DMS79 treated with DMSO at 0.1 percent for 48 hours (cell line): ENCODE measurements around the gene HSPG2.
"Not testable (repeated sequence)": the region's sequence is repeated elsewhere in the genome, so short reads cannot be mapped to it uniquely, and the experiment has no call there.

Source experiments
- DNase-seq: peaks from one replicate; lab custom pipeline; 2025; lab: John Stamatoyannopoulos, UW

HSPG2 gene

DNA sequence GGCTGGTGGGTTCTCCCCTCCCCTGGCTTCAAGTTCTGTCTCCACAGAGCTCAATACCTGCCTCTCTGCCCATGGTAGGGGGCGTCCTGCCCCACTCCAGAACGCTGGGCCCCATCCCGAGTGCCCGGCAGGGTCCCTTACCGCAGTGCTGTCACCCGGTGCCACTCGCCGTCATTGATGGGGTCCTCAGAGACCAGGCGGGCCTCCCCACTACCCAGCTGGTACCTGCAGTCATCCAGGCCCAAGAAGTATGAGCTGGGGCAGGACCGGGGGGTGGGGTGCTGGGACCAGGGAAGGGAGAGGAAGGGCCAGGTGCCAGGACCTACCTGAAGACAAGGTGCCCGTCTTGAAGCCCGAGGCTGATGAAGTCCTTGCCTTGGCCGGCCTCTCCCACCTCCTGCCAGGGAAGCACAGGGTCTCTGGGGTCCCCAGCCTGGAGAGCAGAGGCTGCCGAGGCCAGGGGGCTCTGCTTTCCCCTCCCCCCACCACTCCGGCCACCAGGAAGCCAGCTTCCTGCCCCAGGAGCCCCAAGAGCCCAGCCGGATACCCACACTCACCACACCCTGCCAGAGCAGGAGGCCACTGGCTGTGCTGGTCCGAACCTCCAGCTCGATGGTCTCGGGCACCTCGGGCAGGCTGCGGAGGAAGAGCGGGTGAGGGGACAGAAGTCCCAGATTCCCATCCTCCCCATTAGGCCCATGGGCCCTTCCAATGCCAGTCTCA is 113.0 kb downstream of the HSPG2 start:
- DNase-seq: no peak

DNA sequence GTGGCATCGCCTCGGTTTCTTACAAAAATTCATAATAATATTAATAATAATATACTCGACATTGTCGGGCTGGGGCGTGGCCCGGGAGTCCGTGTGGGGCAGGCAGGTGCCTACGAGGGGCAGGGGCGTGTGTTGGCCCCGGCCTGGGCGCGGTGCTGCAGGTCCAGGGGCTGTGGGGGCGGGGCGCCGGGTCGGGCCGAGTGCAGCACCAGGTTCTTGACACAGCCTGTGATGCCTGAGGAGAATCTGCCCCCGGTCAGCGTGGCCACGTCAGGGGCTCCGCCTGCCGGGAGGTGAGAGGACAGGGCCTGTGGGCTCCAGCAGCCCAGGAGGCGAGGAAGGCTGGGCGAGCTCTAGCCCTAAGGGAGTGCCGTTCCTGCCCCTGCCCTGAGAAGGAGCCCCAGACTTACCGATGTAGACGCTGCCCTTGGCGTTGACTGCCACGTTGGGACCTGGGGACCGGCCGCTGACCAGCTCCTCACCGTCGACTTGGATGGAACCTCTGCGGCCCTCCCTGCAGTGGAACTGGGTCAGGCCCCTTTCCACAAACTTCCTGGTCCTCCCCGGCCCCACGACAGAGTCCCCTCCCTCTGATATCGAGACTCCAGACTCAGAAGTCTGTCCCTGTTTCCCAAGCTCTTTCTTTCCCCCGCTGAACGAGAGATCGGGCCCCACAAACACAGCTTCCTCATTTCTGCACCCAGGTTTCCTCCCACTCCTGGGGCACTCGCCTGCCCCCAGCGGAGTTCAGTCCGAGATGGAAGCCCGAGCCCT is 113.7 kb downstream of the HSPG2 start:
- DNase-seq: no peak

GRCh38 chr1:21822349-21822748 is 114.8 kb downstream of the HSPG2 start:
- DNase-seq: no peak

DNA sequence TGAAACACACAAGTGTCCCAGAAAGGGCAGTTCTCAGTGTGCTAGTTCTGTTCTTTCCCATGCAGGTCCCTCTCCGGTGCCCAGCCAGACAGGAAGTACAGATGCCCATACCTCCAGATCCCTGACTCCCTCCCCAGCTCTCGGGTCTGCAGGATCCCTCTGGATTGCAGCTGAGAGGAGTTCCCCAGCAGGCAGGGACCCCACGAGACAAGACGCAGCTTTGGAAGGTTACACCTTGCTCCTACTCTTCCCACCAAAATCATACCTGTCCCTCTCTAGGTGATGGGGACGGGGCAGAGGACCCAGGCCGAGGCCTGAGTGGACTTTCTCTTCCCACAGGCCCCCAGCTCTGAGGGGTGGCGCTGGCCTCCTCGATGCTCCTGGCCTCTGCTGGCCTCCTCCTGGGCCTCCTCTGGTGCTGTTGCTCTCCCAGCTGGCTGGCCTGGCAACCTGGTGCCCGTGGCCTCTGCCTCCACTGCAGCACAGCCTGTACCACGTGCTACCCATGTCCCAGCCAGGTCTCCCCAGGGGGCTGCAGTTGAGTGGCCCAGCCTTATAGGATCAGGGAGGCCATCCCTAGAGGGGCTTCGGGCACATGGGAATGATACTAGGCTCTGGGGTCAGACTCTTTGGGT is 115.6 kb downstream of the HSPG2 start:
- DNase-seq: no peak

GRCh38 chr1:21820597-21821232 is 116.4 kb downstream of the HSPG2 start:
- no peak for DNase-seq

DNA sequence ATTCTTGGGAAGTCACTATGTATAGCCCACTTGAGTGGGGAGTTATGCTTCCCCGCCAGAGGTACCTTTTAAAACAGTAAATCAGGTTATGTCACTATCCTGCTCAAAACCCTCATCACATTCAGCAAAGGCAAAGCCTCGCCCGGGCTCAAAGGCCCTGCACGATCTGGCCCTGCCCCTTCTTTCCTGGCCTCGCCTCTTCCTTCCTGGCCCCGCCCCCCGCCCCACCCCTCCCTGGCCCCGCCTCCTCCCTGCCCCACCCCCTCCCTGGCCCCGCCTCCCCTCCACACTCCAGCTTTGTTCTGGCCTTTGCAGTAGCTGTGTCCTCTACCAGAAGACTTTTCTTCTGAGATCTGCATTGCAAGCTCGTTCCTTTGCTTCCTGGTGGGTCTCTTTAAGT is 118.5 kb downstream of the HSPG2 start:
- no peak for DNase-seq

DNA sequence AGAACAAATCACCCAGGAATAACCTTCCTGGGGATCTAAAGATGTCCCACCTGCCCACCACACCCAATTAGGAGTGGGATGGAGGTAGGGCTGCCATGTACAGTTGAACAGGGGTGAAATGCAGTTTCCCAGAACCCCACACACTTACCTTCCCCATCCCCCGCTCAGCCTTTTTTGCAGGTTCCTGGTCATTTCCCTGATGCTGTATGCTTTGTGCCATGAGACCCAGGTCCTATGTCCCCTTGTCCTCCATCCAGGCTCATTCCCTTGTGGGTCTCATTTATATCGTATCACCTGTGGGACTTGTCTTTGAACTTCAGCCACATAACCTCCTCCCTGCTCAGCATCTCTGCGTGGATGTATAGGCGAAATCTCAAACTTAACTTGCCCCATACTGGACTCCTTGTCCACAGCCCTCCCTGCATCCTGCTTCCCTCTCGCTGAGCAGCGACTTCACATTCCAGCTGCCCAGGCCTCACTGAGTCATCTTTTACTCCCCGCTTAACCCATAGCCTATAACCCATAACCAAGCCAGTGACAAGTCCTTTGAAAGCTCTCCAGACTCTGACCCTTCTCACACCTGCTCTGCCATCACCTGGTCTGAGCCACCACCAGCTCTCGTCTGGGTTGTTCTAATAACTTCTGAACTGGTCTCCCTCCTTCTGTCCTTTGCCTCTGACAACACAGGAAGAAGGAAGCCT is 120.4 kb downstream of the HSPG2 start:
- no peak for DNase-seq

GRCh38 chr1:21815724-21816321 is 121.3 kb downstream of the HSPG2 start:
- DNase-seq: no peak

DNA sequence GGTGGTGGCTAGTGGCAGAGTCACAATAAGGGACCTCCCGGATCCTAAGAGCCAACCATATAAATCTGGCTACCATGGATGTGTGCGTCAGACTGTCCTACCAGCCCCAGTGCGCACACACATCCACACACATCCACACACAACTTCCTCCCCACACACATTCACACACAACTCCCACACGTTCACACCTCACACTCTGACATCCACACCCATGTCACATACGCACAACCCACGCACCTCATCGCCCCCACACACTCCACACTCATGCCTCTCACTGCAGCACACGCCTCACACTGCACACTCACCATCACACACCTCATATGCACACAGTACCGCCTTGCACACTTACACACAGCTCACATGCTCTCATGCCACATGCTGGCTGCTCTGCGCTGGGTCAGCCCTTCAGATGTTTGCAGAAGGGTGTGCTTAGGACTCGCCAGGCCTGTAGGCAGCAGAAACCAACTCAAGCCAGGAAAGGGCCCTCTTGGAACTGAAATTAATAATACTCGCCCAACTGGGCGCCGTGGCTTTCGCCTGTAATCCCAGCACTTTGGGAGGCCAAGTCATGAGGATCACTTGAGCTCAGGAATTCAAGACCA is 122.0 kb downstream of the HSPG2 start:
- no peak for DNase-seq

DNA sequence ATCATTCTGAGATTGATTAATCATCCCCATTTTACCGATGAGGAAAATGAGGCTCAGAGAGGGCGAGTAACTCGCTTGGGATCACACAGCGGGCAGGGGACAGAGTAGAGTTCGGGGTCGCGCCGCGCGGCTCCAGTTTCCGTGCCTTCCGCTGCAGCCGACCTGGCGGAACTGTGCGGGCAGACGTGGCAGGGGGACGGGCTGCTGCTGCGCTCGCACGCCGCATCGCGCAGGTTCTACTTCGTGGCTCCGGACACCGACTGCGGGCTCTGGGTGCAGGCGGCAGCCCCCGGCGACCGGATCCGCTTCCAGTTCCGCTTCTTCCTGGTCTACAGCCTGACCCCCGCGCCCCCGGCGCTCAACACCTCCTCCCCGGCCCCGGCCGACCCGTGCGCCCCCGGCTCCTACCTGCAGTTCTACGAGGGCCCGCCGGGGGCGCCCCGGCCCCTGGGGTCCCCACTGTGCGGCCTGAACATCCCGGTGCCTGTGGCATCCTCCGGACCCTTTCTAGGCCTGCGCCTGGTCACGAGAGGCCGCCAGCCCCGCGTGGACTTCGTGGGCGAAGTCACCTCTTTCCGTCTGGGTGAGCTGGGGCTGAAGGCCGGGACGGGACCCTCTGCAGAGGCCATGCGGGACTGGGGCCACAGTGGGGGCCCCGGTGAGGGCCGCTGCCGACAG is 122.7 kb downstream of the HSPG2 start:
- no peak for DNase-seq

GRCh38 chr1:21813542-21813941 is 123.6 kb downstream of the HSPG2 start:
- DNase-seq: no peak

DNA sequence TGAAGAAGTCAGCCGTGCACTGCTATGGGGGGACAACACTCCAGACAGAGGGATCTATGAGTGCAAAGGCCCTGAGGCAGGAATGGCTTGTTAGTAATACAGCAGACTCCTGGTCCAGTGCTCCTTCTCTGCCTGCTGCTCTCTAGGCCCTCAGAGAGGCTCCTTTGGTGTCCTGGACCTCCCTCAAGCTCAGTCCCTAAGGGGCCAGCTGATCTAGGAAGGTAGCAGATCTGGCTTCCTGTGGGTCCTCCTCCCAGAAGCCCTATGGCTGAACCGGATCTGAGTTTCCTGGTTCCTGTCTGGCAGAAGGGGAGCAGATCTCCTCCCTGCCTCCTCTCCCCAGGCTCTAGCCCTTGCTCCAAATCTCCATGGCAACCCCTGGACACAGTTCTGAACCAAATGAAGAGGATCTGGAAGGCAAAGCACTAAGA is 125.2 kb downstream of the HSPG2 start, which contains the start of gene LDLRAD2:
Gene LDLRAD2 (plus strand): TSS at position 391 of the 431 bp plus-strand sequence. CDS start 187 bp downstream, outside the sequence.
- DNase-seq: no peak

- DNase-seq: no peak
Observed at GRCh38 chr1:21804536-21804935, 132.6 kb downstream of the HSPG2 start.

DNA sequence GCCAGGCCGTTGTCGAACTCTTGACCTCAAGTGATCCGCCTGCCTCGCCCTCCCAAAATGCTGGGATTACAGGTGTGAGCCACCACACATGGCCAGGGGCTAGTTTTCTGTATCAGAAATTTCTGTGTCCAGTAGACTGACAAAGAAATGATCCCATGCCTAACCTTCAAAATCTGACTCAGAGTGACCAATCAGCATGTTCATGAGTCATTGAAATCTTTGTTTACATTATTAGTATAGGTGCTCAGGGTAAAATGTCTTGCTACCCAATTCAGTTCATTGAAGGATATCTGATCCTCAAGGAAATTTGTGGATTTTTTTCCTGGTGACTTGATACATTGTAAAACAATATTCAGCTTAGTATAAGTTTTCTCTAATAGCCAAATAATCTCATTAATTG is 136.0 kb downstream of the HSPG2 start:
- DNase-seq: no peak

GRCh38 chr1:21799730-21800129 is 137.4 kb downstream of the HSPG2 start:
- no peak for DNase-seq

- DNase-seq: no peak
Observed at GRCh38 chr1:21795075-21795474, 142.0 kb downstream of the HSPG2 start.

GRCh38 chr1:21794656-21795055 is 142.5 kb downstream of the HSPG2 start:
- no peak for DNase-seq

DNA sequence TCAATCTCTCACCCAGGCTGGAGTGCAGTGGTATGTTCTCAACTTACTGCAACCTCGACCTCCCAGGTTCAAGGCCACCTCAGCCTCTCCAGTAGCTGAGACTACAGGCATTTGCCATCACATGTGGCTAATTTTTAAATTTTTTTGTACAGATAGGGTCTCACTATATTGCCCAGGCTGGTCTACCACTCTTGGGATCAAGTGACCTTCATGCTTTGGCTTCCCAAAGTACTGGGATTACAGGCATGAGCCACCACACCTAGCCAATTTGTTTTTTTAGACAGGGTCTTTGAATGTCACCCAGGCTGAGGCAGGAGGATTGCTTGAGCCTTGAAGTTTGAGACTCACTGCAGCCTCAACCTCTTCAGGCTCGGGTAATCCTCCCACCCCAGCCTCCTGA is 144.0 kb downstream of the HSPG2 start:
- no peak for DNase-seq

GRCh38 chr1:21786640-21787039 is 150.5 kb downstream of the HSPG2 start:
- DNase-seq: no peak

DNA sequence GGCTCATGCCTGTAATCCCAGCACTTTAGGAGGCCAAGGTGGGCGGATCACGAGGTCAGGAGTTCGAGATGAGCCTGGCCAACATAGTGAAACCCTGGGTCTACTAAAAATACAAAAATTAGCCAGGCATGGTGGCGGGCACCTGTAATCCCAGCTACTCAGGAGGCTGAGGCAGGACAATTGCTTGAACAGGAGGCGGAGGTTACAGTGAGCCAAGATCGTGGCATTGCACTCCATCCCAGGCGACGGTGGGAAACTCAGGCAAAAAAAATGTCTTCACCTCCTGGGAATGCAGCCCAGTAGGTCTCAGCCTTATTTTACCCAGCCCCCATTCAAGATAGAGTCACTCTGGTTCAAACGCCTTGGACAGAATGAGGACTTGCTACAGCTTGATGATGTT is 151.3 kb downstream of the HSPG2 start:
- not testable (repeated sequence) for DNase-seq
